HEK293 (cell line): ENCODE measurements around the gene APBB2.

Experiments
- CTCF ChIA-PET: fragments of 350-600 bp; formaldehyde crosslinking; extraction: SDS; loops from one replicate; lab custom pipeline; 2021; ENCODE audit warnings: antibody characterized with exemption; lab: Yijun Ruan, JAX
- POLR2A ChIA-PET: fragments of 300-600 bp; formaldehyde crosslinking; extraction: SDS; loops from one replicate; lab custom pipeline; 2020; ENCODE audit warnings: antibody characterized with exemption, inconsistent platforms; lab: Yijun Ruan, JAX
- H3K27ac ChIP-seq: fragments of 200-500 bp; sonication (Bioruptor generic); 2 replicates; pipeline ENCODE4 v1.5.1; 2014; ENCODE audit warnings: low read depth, low read length, control low read depth, inconsistent platforms; ENCODE audit errors: extremely low read depth
- H3K36me3 ChIP-seq, 2 experiments: fragments of 200-500 bp in 1 of 2; sonication (Bioruptor generic) in 1 of 2; 1 replicate in 1 of 2; 2 replicates in 1 of 2; pipeline ENCODE4 v1.5.1; 2014 to 2017; ENCODE audit warnings: inconsistent platforms in 2 of 2, low read length in 2 of 2; ENCODE audit not compliant: control insufficient read depth in 2 of 2, insufficient read depth in 1 of 2
- H3K4me1 ChIP-seq: fragments of 200-500 bp; sonication (Bioruptor generic); 2 replicates; pipeline ENCODE4 v1.5.1; 2014; ENCODE audit warnings: mild to moderate bottlenecking, low read length, inconsistent platforms; ENCODE audit not compliant: control insufficient read depth, insufficient read depth
- H3K4me3 ChIP-seq: 2 replicates; pipeline ENCODE4 v1.5.1; 2011; ENCODE audit warnings: low read depth, mild to moderate bottlenecking, control low read depth, low read length, moderate library complexity
- H3K9me3 ChIP-seq: fragments of 200-500 bp; sonication (Bioruptor generic); 2 replicates; pipeline ENCODE4 v1.5.1; 2014; ENCODE audit warnings: low read depth, low read length, inconsistent platforms; ENCODE audit not compliant: control insufficient read depth, insufficient read depth
- GLI4 ChIP-seq: fragments of 450-650 bp; formaldehyde crosslinking; IDR thresholded peaks from 2 replicates; pipeline ENCODE4 v1.5.1; 2016; ENCODE audit warnings: missing biosample characterization, missing genetic modification characterization
- GLIS1 ChIP-seq: fragments of 450-650 bp; formaldehyde crosslinking; IDR thresholded peaks from 2 replicates; pipeline ENCODE4 v1.5.1; 2016; ENCODE audit warnings: missing biosample characterization, missing genetic modification characterization
- HOXA7 ChIP-seq: sonication (generic); formaldehyde crosslinking; IDR thresholded peaks from 2 replicates; pipeline ENCODE4 v1.8.1; 2022; ENCODE audit warnings: missing genetic modification reagents, borderline replicate concordance
- HOXD13 ChIP-seq: sonication (generic); formaldehyde crosslinking; IDR thresholded peaks from 2 replicates; pipeline ENCODE4 v1.8.0; 2022; ENCODE audit warnings: missing genetic modification reagents, borderline replicate concordance
- INSM2 ChIP-seq: fragments of 450-650 bp; formaldehyde crosslinking; IDR thresholded peaks from 2 replicates; pipeline ENCODE4 v1.5.1; 2016; ENCODE audit warnings: missing biosample characterization, missing genetic modification characterization
- PATZ1 ChIP-seq: fragments of 450-650 bp; formaldehyde crosslinking; IDR thresholded peaks from 2 replicates; pipeline ENCODE4 v1.5.1; 2016; ENCODE audit warnings: missing biosample characterization, missing genetic modification characterization
- YY2 ChIP-seq: fragments of 450-650 bp; formaldehyde crosslinking; IDR thresholded peaks from 2 replicates; pipeline ENCODE4 v1.5.1; 2016; ENCODE audit warnings: missing biosample characterization, missing genetic modification characterization
- ZBTB48 ChIP-seq: fragments of 450-650 bp; formaldehyde crosslinking; IDR thresholded peaks from 2 replicates; pipeline ENCODE4 v1.5.1; 2016; ENCODE audit warnings: missing biosample characterization, missing genetic modification characterization
- ZBTB8A ChIP-seq: fragments of 450-650 bp; formaldehyde crosslinking; IDR thresholded peaks from 2 replicates; pipeline ENCODE4 v1.5.1; 2016; ENCODE audit warnings: missing biosample characterization, missing genetic modification characterization
- ZFP41 ChIP-seq: fragments of 450-650 bp; formaldehyde crosslinking; IDR thresholded peaks from 2 replicates; pipeline ENCODE4 v1.5.1; 2016; ENCODE audit warnings: missing biosample characterization, missing genetic modification characterization, borderline replicate concordance
- ZNF175 ChIP-seq: fragments of 450-650 bp; formaldehyde crosslinking; IDR thresholded peaks from 2 replicates; pipeline ENCODE4 v1.5.1; 2016; ENCODE audit warnings: missing biosample characterization, missing genetic modification characterization
- ZNF2 ChIP-seq: fragments of 450-650 bp; formaldehyde crosslinking; IDR thresholded peaks from 2 replicates; pipeline ENCODE4 v1.5.1; 2016; ENCODE audit warnings: missing biosample characterization, missing genetic modification characterization
- ZNF292 ChIP-seq: fragments of 450-650 bp; formaldehyde crosslinking; IDR thresholded peaks from 2 replicates; pipeline ENCODE4 v1.5.1; 2016; ENCODE audit warnings: low read depth, missing biosample characterization, missing genetic modification characterization, borderline replicate concordance
- ZNF398 ChIP-seq: fragments of 450-650 bp; formaldehyde crosslinking; IDR thresholded peaks from 2 replicates; pipeline ENCODE4 v1.5.1; 2017; ENCODE audit warnings: missing biosample characterization, missing genetic modification characterization
- ZNF404 ChIP-seq: fragments of 450-650 bp; formaldehyde crosslinking; IDR thresholded peaks from 2 replicates; pipeline ENCODE4 v1.5.1; 2017; ENCODE audit warnings: missing biosample characterization, missing genetic modification characterization
- ZNF423 ChIP-seq: fragments of 450-650 bp; formaldehyde crosslinking; IDR thresholded peaks from 2 replicates; pipeline ENCODE4 v1.5.1; 2016; ENCODE audit warnings: missing biosample characterization, missing genetic modification characterization
- ZNF561 ChIP-seq: fragments of 450-650 bp; IDR thresholded peaks from 2 replicates; pipeline ENCODE4 v1.5.1; 2018; ENCODE audit warnings: missing biosample characterization, missing genetic modification characterization, borderline replicate concordance
- ZNF621 ChIP-seq: fragments of 450-650 bp; formaldehyde crosslinking; IDR thresholded peaks from 2 replicates; pipeline ENCODE4 v1.5.1; 2017; ENCODE audit warnings: missing biosample characterization, missing genetic modification characterization
- ZNF645 ChIP-seq: fragments of 450-650 bp; formaldehyde crosslinking; IDR thresholded peaks from 2 replicates; pipeline ENCODE4; 2016; ENCODE audit warnings: missing biosample characterization, missing genetic modification characterization
- ZNF701 ChIP-seq: fragments of 450-650 bp; formaldehyde crosslinking; IDR thresholded peaks from 2 replicates; pipeline ENCODE4 v1.5.1; 2016; ENCODE audit warnings: missing biosample characterization, missing genetic modification characterization
- ZNF768 ChIP-seq: fragments of 450-650 bp; formaldehyde crosslinking; IDR thresholded peaks from 2 replicates; pipeline ENCODE4 v1.5.1; 2018; ENCODE audit warnings: missing biosample characterization, mild to moderate bottlenecking, missing genetic modification characterization
- ZXDB ChIP-seq: fragments of 450-650 bp; formaldehyde crosslinking; IDR thresholded peaks from 2 replicates; pipeline ENCODE4 v1.5.1; 2016; ENCODE audit warnings: missing biosample characterization, missing genetic modification characterization

Gene APBB2

GRCh38 chr4:40971338-40971737 is 243.0 kb downstream of the APBB2 start:
- H3K27ac ChIP-seq: no peak overlapping the region
- ChIA-PET POLR2A (no interaction called here), CTCF (interaction anchor here (1.0 to 1.1 kb wide), 2 partner anchors 8 to 233 kb away, joined by 3 read pairs; no protein-coding TSS in a partner anchor)
- H3K36me3 ChIP-seq: no peaks in the 10 kb centered on the region
- H3K4me1 ChIP-seq: no peaks in the 10 kb centered on the region
- no peaks in the 10 kb centered on the region for H3K9me3 ChIP-seq
- H3K4me3 ChIP-seq: no peak overlapping the region
- TF ChIP-seq ZNF621 (tag by site-specific recombination) (no peak), GLIS1 (tag by site-specific recombination) (no peak), HOXA7 (no peak), ZXDB (tag by site-specific recombination) (no peak), ZBTB48 (tag by site-specific recombination) (no peak), ZNF645 (tag by site-specific recombination) (no peak), INSM2 (tag by site-specific recombination) (no peak), ZNF2 (tag by site-specific recombination) (no peak), ZNF404 (tag by site-specific recombination) (no peak), ZNF423 (tag by site-specific recombination) (no peak), GLI4 (tag by site-specific recombination) (no peak), ZNF292 (tag by site-specific recombination) (no peak)

- TF ChIP-seq PATZ1 (tag by site-specific recombination): no peak
- Histone ChIP-seq H3K4me3 (no peak overlapping the region), H3K27ac (no peak overlapping the region), H3K4me1 (no peaks in the 10 kb centered on the region), H3K9me3 (no peaks in the 10 kb centered on the region), H3K36me3 (no peaks in the 10 kb centered on the region)
- ChIA-PET POLR2A (no interaction called here), CTCF (no interaction called here)
Observed at GRCh38 chr4:40969501-40969900, 244.8 kb downstream of the APBB2 start.

- ChIA-PET CTCF (interaction anchor here (0.6 to 1.4 kb wide), 2 partner anchors 9 to 43 kb away, joined by 3 to 10 read pairs; no protein-coding TSS in a partner anchor), POLR2A (no interaction called here)
- no peak overlapping the region for H3K4me3 ChIP-seq
- H3K36me3 ChIP-seq: no peaks in the 10 kb centered on the region
- H3K9me3 ChIP-seq: no peaks in the 10 kb centered on the region
- no peak overlapping the region for H3K27ac ChIP-seq
- no peaks in the 10 kb centered on the region for H3K4me1 ChIP-seq
- TF ChIP-seq ZNF398 (no peak), ZNF701 (no peak), HOXA7 (no peak), ZBTB8A (no peak), ZNF768 (tag by site-specific recombination) (no peak), ZNF175 (tag by site-specific recombination) (no peak), YY2 (no peak), ZFP41 (no peak), HOXD13 (CRISPR knock-in tag) (no peak), ZNF561 (no peak)
- TF ChIP-seq, all 188 proteins: peak for 0
Observed at GRCh38 chr4:40967550-40967949, 246.8 kb downstream of the APBB2 start.
